GM10248 (cell line): ENCODE measurements around the gene NUDT16L1.

Experiments
- CTCF ChIA-PET: fragments of 300-600 bp; sonication (Branson Sonifier 250); formaldehyde crosslinking; extraction: SDS; loops from one replicate; lab custom pipeline; 2021; ENCODE audit warnings: antibody characterized with exemption; lab: Yijun Ruan, JAX
- POLR2A ChIA-PET: fragments of 350-650 bp; sonication (Branson Sonifier 250); formaldehyde crosslinking; extraction: SDS; loops from one replicate; lab custom pipeline; 2020; ENCODE audit warnings: antibody characterized with exemption; lab: Yijun Ruan, JAX
- DNase-seq: peaks from one replicate; pipeline ENCODE4 v3.0.0; 2012; ENCODE audit errors: extremely low spot score
- CTCF ChIP-seq: IDR thresholded peaks from 2 replicates; pipeline ENCODE4 v1.5.1; 2012; ENCODE audit warnings: mild to moderate bottlenecking, low read depth; ENCODE audit errors: extremely low read depth, missing control alignments, control extremely low read depth

NUDT16L1 gene

DNA sequence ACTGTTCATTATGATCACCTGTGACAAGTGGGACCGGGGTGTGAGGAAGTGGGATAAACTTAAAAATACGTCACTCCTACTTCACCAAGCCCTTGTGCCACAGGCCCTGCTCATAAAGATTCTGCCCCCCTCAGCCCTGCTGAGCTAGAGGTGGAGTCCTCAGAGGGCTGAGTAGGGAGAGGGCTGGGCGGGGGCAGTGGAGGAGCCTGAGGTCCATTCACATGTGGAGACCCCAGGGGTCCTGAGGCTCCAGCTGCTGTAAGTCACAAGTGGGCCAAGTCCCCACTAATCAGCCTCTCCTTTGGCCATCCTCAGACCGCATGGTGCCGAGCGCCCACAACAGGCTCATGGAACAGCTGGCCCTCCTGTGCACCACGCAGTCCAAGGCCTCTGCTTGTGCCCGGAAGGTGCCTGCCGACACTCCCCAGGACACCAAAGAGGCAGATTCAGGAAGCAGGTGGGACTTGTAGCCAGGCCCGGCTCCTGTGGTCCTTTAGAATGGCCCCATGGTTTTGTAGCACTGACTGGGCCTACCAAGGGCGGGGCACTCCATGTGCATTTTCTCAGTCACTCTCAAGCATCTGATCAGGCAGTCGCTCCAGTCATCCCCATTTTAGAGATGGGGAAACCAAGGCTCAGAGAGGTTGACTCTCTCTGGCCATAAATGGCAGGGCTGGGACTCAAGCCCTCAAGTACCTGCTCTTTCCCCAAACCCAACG, 51.4 kb downstream of the NUDT16L1 start:
- no peak for DNase-seq
- ChIA-PET POLR2A (no interaction called here), CTCF (interaction anchor here (1.0 to 2.1 kb wide), 3 partner anchors 10 to 64 kb away, joined by 3 to 6 read pairs (median 4); partner anchors contain the start of genes ANKS3 and DNAAF8)
- TF ChIP-seq CTCF, result no peak

- CTCF ChIA-PET, result interaction anchor here (2.0 to 2.1 kb wide), 2 partner anchors 10 to 11 kb away, joined by 4 to 6 read pairs; partner anchors contain the start of genes ANKS3 and DNAAF8
- POLR2A ChIA-PET, result interaction anchor here (0.7 kb wide), 1 partner anchor 52 kb away, joined by 4 read pairs; the partner anchor contains the start of gene NUDT16L1
- TF ChIP-seq CTCF, result no peak
- DNase-seq, result no peak
Observed at GRCh38 chr16:4745274-4745569, 51.9 kb downstream of the NUDT16L1 start.
